ENCODE measurements around the gene FRAT1. TPM values are rescaled to one million over a fixed set of nuclear protein-coding genes. Genes with fewer than 3 reads are reported as not detected.
"Not testable (repeated sequence)": the region's sequence is repeated elsewhere in the genome, so short reads cannot be mapped to it uniquely, and the experiment has no call there.

The FRAT1 gene
- total RNA-seq, 4 donors from 2014 or later = 6.8 to 10.0 (median 8.5) TPM

- Histone ChIP-seq H3K36me3 (no peaks in the 10 kb centered on the region), H3K27me3 (no peaks in the 10 kb centered on the region), H3K27ac (peak overlapping the region in 2 of 4 donors; percentile 3 to 70), H3K4me3 (no peak overlapping the region), H3K4me1 (peaks cover 7 to 32% (median 13%) of the 10 kb centered on the region in 4 donors), H3K9me3 (no peaks in the 10 kb centered on the region)
- TF ChIP-seq EP300 (IDR thresholded peaks at IDR 0.05) (no peak), CTCF (IDR thresholded peaks at IDR 0.05) (no peak), POLR2A (IDR thresholded peaks at IDR 0.05) (no peak)
- no peak for DNase-seq (ENCODE audit: low spot score in 2 of 2)
- 38 to 50% methylated on average over 1 of the region's 1 CpG for WGBS, 2 donors
Measured at GRCh38 chr10:97277551-97277950, 41.5 kb upstream of the FRAT1 start.

- H3K36me3 ChIP-seq = no peaks in the 10 kb centered on the region
- no peaks in the 10 kb centered on the region for H3K27me3 ChIP-seq
- H3K9me3 ChIP-seq = no peaks in the 10 kb centered on the region
- peak overlapping the region in 2 of 4 donors; percentile 61 to 78 for H3K27ac ChIP-seq
- no peak for DNase-seq (ENCODE audit: low spot score in 2 of 2)
- TF ChIP-seq CTCF (IDR thresholded peaks at IDR 0.05) = peak; percentile 58 to 75 (median 64)
- no peak for TF ChIP-seq POLR2A (IDR thresholded peaks at IDR 0.05)
- TF ChIP-seq EP300 (IDR thresholded peaks at IDR 0.05) = peak; percentile 66 to 78
- peaks cover 7 to 32% (median 13%) of the 10 kb centered on the region in 4 donors for H3K4me1 ChIP-seq
- no peak overlapping the region for H3K4me3 ChIP-seq
Measured at GRCh38 chr10:97278491-97278989, 40.5 kb upstream of the FRAT1 start.

- H3K4me1 ChIP-seq = peaks cover 7 to 32% (median 13%) of the 10 kb centered on the region in 4 donors
- H3K36me3 ChIP-seq = no peaks in the 10 kb centered on the region
- no peak for DNase-seq (ENCODE audit: low spot score in 2 of 2)
- no peaks in the 10 kb centered on the region for H3K27me3 ChIP-seq
- 73 to 74% methylated on average over 9 of the region's 9 CpGs for WGBS, 2 donors
- no peak overlapping the region for H3K4me3 ChIP-seq
- peak overlapping the region in 3 of 4 donors; percentile 11 to 78 (median 51) for H3K27ac ChIP-seq
- TF ChIP-seq CTCF (IDR thresholded peaks at IDR 0.05) (no peak), POLR2A (IDR thresholded peaks at IDR 0.05) (no peak)
- H3K9me3 ChIP-seq = no peaks in the 10 kb centered on the region
Measured at GRCh38 chr10:97279121-97279815, 39.8 kb upstream of the FRAT1 start.

- 97% methylated on average over 3 of the region's 3 CpGs for WGBS, 2 donors
- Histone ChIP-seq H3K9me3 (no peaks in the 10 kb centered on the region), H3K36me3 (no peaks in the 10 kb centered on the region), H3K4me1 (peaks cover 7 to 26% (median 13%) of the 10 kb centered on the region in 4 donors), H3K27me3 (no peaks in the 10 kb centered on the region), H3K27ac (no peak overlapping the region), H3K4me3 (no peak overlapping the region)
- TF ChIP-seq EP300 (IDR thresholded peaks at IDR 0.05) (no peak), POLR2A (IDR thresholded peaks at IDR 0.05) (no peak), CTCF (IDR thresholded peaks at IDR 0.05) (no peak)
- DNase-seq (ENCODE audit: low spot score in 2 of 2) = no peak
Measured at GRCh38 chr10:97280783-97281182, 38.3 kb upstream of the FRAT1 start.

- not testable (repeated sequence) for DNase-seq (ENCODE audit: low spot score in 2 of 2); H3K27ac ChIP-seq; H3K4me3 ChIP-seq; H3K9me3 ChIP-seq; H3K27me3 ChIP-seq
- Histone ChIP-seq H3K36me3 (peaks cover 0 to 20% (median 0%) of the 10 kb centered on the region in 3 donors), H3K4me1 (peaks cover 0 to 16% (median 6%) of the 10 kb centered on the region in 4 donors)
- WGBS, 2 donors = 92% methylated on average over 13 of the region's 13 CpGs
Measured at GRCh38 chr10:97290076-97290475, 29.0 kb upstream of the FRAT1 start.

GRCh38 chr10:97290576-97291356 is 28.3 kb upstream of the FRAT1 start:
- H3K9me3 ChIP-seq; H3K27me3 ChIP-seq; H3K4me3 ChIP-seq; DNase-seq (ENCODE audit: low spot score in 2 of 2): not testable (repeated sequence)
- WGBS, 2 donors = 89 to 90% methylated on average over 15 to 16 of the region's 17 CpGs
- Histone ChIP-seq H3K4me1 (peaks cover 0 to 16% (median 6%) of the 10 kb centered on the region in 4 donors), H3K36me3 (peaks cover 0 to 20% (median 0%) of the 10 kb centered on the region in 3 donors), H3K27ac (peak overlapping the region in 1 of 4 donors; percentile 89)
